HepG2 (cell line): ENCODE results near the gene ANO9. TPM values are rescaled to one million over a fixed set of nuclear protein-coding genes. Genes with fewer than 3 reads are reported as not detected.

Source experiments
- BRD4 ChIP-seq: sonication (generic); formaldehyde crosslinking; IDR thresholded peaks from 2 replicates; pipeline ENCODE4 v1.4.0; 2020; ENCODE audit warnings: missing genetic modification reagents
- CREBL2 ChIP-seq: sonication (generic); formaldehyde crosslinking; IDR thresholded peaks from 2 replicates; pipeline ENCODE4 v1.8.1; 2023; ENCODE audit warnings: missing genetic modification reagents, mild to moderate bottlenecking, borderline replicate concordance
- DBP ChIP-seq: sonication (generic); formaldehyde crosslinking; IDR thresholded peaks from 2 replicates; pipeline ENCODE4 v1.4.0; 2020; ENCODE audit warnings: missing genetic modification reagents; ENCODE audit errors: not compliant biosample characterization
- GMEB1 ChIP-seq: sonication (generic); formaldehyde crosslinking; IDR thresholded peaks from 2 replicates; pipeline ENCODE4 v1.5.1; 2020; ENCODE audit warnings: missing genetic modification reagents, mild to moderate bottlenecking, borderline replicate concordance
- HNRNPK ChIP-seq: fragments of 200-400 bp; formaldehyde crosslinking; IDR thresholded peaks from 2 replicates; pipeline ENCODE4 v1.6.1; 2018; ENCODE audit warnings: low read length, low read depth, moderate library complexity, mild to moderate bottlenecking; ENCODE audit not compliant: poor library complexity, severe bottlenecking
- KLF6 ChIP-seq: IDR thresholded peaks from 2 replicates; pipeline ENCODE4 v1.8.0; 2016; ENCODE audit warnings: missing biosample characterization, missing genetic modification reagents
- MED1 ChIP-seq: sonication (generic); formaldehyde crosslinking; IDR thresholded peaks from 2 replicates; pipeline ENCODE4 v1.4.0; 2020; ENCODE audit warnings: missing genetic modification reagents
- NR3C1 ChIP-seq: sonication (generic); formaldehyde crosslinking; IDR thresholded peaks from 2 replicates; pipeline ENCODE4 v1.4.0; 2020; ENCODE audit warnings: missing genetic modification reagents
- PCBP2 ChIP-seq: fragments of 200-400 bp; formaldehyde crosslinking; optimal IDR thresholded peaks from 2 replicates; pipeline ENCODE3; 2018; ENCODE audit warnings: low read length, low read depth; ENCODE audit not compliant: poor library complexity, severe bottlenecking
- RBM39 ChIP-seq: fragments of 200-400 bp; formaldehyde crosslinking; IDR thresholded peaks from one replicate; pipeline ENCODE4 v1.6.1; 2018; ENCODE audit warnings: antibody characterized with exemption, mild to moderate bottlenecking, low read depth, low read length; ENCODE audit not compliant: poor library complexity, severe bottlenecking
- SKI ChIP-seq: fragments of 450-650 bp; IDR thresholded peaks from one replicate; pipeline ENCODE4 v1.6.1; 2018; ENCODE audit warnings: mild to moderate bottlenecking; ENCODE audit not compliant: partially characterized antibody
- SMARCC2 ChIP-seq: fragments of 450-650 bp; IDR thresholded peaks from 2 replicates; pipeline ENCODE4 v1.6.1; 2017; ENCODE audit warnings: antibody characterized with exemption, mild to moderate bottlenecking
- SMC3 ChIP-seq: IDR thresholded peaks from 2 replicates; pipeline ENCODE4 v1.6.1; 2011; ENCODE audit warnings: low read length, improper control_type of control experiment
- SP5 ChIP-seq: IDR thresholded peaks from 2 replicates; pipeline ENCODE4 v1.6.1; 2016; ENCODE audit warnings: low read depth, borderline replicate concordance
- TCF7 ChIP-seq: sonication (generic); IDR thresholded peaks from 2 replicates; pipeline ENCODE4 v1.6.1; 2016; ENCODE audit warnings: antibody characterized with exemption, low read depth
- YEATS2 ChIP-seq: sonication (generic); formaldehyde crosslinking; IDR thresholded peaks from 2 replicates; pipeline ENCODE4 v1.4.0; 2020; ENCODE audit warnings: missing genetic modification reagents, borderline replicate concordance
- ZBTB1 ChIP-seq: sonication (generic); formaldehyde crosslinking; IDR thresholded peaks from 2 replicates; pipeline ENCODE4 v1.4.0; 2020; ENCODE audit warnings: missing genetic modification reagents, borderline replicate concordance
- ZFP1 ChIP-seq: IDR thresholded peaks from 2 replicates; pipeline ENCODE4 v1.6.1; 2016
- ZNF207 ChIP-seq: fragments of 450-650 bp; IDR thresholded peaks from 2 replicates; pipeline ENCODE4 v1.6.1; 2016; ENCODE audit warnings: antibody characterized with exemption, borderline replicate concordance
- ZNF253 ChIP-seq: sonication (generic); formaldehyde crosslinking; IDR thresholded peaks from 2 replicates; pipeline ENCODE4 v1.8.0; 2022; ENCODE audit warnings: mild to moderate bottlenecking, missing genetic modification reagents, borderline replicate concordance
- ZNF331 ChIP-seq: sonication (generic); formaldehyde crosslinking; IDR thresholded peaks from 2 replicates; pipeline ENCODE4 v1.4.0; 2020; ENCODE audit warnings: missing genetic modification reagents
- ZNF549 ChIP-seq: sonication (generic); formaldehyde crosslinking; IDR thresholded peaks from 2 replicates; pipeline ENCODE4 v1.5.0; 2020; ENCODE audit warnings: missing genetic modification reagents
- ZNF577 ChIP-seq: sonication (generic); formaldehyde crosslinking; IDR thresholded peaks from 2 replicates; pipeline ENCODE4 v1.4.0; 2020; ENCODE audit warnings: mild to moderate bottlenecking, low read depth, missing genetic modification reagents, borderline replicate concordance
- ZNF841 ChIP-seq: sonication (generic); formaldehyde crosslinking; IDR thresholded peaks from 2 replicates; pipeline ENCODE4 v1.8.1; 2023; ENCODE audit warnings: missing genetic modification reagents, borderline replicate concordance
- ZNF883 ChIP-seq: sonication (generic); formaldehyde crosslinking; IDR thresholded peaks from 2 replicates; pipeline ENCODE4 v1.5.1; 2020; ENCODE audit warnings: mild to moderate bottlenecking, missing genetic modification reagents; ENCODE audit errors: not compliant biosample characterization
- polyA plus RNA-seq, 8 experiments: library from polyadenylated mRNA; depleted of rRNA in 3 of 8; stranded (reverse) in 7 of 8; unstranded in 1 of 8; fragments of >200 nt; fragmentation: Illumina TruSeq in 4 of 8; extraction: Trizol in 4 of 8; gene quantifications; 2 replicates each; pipeline versions ENCODE4 v1.2.1 to v1.2.3, GENCODE V29; 2011 to 2016; ENCODE audit warnings: low read depth in 4 of 8, missing spikeins in 1 of 8, mixed read lengths in 1 of 8; ENCODE audit not compliant: insufficient read depth in 1 of 8
- total RNA-seq, 5 experiments: library from RNA; depleted of rRNA; stranded (reverse); fragments of >200 nt; fragmentation: Illumina TruSeq; extraction: Trizol; gene quantifications; 2 replicates each; pipeline ENCODE4 v1.2.3, GENCODE V29; 2016; ENCODE audit warnings: low read depth in 1 of 5
- TF ChIP-seq, protein P1 (sequence below): sonication (generic); formaldehyde crosslinking; IDR thresholded peaks from 2 replicates; pipeline ENCODE4 v1.5.0; 2020; ENCODE audit warnings: mild to moderate bottlenecking, missing genetic modification reagents
- TF ChIP-seq, protein P2 (sequence below): IDR thresholded peaks from 2 replicates; pipeline ENCODE4 v1.6.1; 2018; ENCODE audit warnings: missing genetic modification reagents, mild to moderate bottlenecking, missing compliant biosample characterization

ANO9 gene
- total and polyA plus RNA-seq, 2 of the 13 experiments (the other 11 are each of a cell fraction or from before 2014, with no cell fraction given) = 8.9 to 14.3 TPM

GRCh38 chr11:396948-397548, 44.8 kb downstream of the ANO9 start (continued):
- TF ChIP-seq GMEB1 (peak; percentile 9; the same call in 1 of the 2 replicates), ZFP1 (CRISPR knock-in tag) (no peak), RBM39 (no peak), NR3C1 (CRISPR knock-in tag) (no peak), ZNF549 (CRISPR knock-in tag) (no peak), KLF6 (0 out of 2 replicates have a peak, but pooled peaks have one; percentile 49), YEATS2 (CRISPR knock-in tag) (0 out of 2 replicates have a peak, but pooled peaks have one; percentile 37), PCBP2 (no peak), SKI (no peak), HNRNPK (peak; percentile 50), ZBTB1 (CRISPR knock-in tag) (no peak), ZNF841 (no peak), CREBL2 (CRISPR knock-in tag) (no peak), TCF7 (no peak), MED1 (CRISPR knock-in tag) (0 out of 2 replicates have a peak, but pooled peaks have one; percentile 13), SMC3 (peak; percentile 22; the same call in 1 of the 2 replicates), SMARCC2 (no peak), ZNF577 (CRISPR knock-in tag) (no peak), ZNF331 (CRISPR knock-in tag) (peak; percentile 16; the same call in 1 of the 2 replicates), ZNF253 (CRISPR knock-in tag) (no peak), ZNF883 (peak; percentile 70), DBP (CRISPR knock-in tag) (no peak), SP5 (CRISPR knock-in tag) (peak; percentile 95), BRD4 (CRISPR knock-in tag) (no peak), ZNF207 (no peak)
- TF ChIP-seq, protein P1, sequence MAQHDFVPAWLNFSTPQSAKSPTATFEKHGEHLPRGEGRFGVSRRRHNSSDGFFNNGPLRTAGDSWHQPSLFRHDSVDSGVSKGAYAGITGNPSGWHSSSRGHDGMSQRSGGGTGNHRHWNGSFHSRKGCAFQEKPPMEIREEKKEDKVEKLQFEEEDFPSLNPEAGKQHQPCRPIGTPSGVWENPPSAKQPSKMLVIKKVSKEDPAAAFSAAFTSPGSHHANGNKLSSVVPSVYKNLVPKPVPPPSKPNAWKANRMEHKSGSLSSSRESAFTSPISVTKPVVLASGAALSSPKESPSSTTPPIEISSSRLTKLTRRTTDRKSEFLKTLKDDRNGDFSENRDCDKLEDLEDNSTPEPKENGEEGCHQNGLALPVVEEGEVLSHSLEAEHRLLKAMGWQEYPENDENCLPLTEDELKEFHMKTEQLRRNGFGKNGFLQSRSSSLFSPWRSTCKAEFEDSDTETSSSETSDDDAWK (CRISPR knock-in tag) = no peak
- TF ChIP-seq, protein P2, sequence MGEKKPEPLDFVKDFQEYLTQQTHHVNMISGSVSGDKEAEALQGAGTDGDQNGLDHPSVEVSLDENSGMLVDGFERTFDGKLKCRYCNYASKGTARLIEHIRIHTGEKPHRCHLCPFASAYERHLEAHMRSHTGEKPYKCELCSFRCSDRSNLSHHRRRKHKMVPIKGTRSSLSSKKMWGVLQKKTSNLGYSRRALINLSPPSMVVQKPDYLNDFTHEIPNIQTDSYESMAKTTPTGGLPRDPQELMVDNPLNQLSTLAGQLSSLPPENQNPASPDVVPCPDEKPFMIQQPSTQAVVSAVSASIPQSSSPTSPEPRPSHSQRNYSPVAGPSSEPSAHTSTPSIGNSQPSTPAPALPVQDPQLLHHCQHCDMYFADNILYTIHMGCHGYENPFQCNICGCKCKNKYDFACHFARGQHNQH (CRISPR knock-in tag) = no peak
